ENCODE results near the gene GSTA4.

- TF ChIP-seq CTCF (IDR thresholded peaks at IDR 0.05; ENCODE audit: low read depth, low read length, poor library complexity, severe bottlenecking) = no peak
- no peak for TF ChIP-seq EZH2phosphoT487 (IDR thresholded peaks at IDR 0.05; ENCODE audit: borderline replicate concordance, low read length)
These were observed 14.4 kb upstream of the GSTA4 start for GRCh38 chr6:53009511-53009910.

All from DOHH2 (cell line).